LHCN-M2 (cell line): Measurements from ENCODE around the gene ACLY. TPM values are rescaled to one million over a fixed set of nuclear protein-coding genes. Genes with fewer than 3 reads are reported as not detected.
"Not testable (repeated sequence)": the region's sequence is repeated elsewhere in the genome, so short reads cannot be mapped to it uniquely, and the experiment has no call there.

Experiments used
- DNase-seq: peaks from one replicate; pipeline ENCODE4 v3.0.0-alpha.2; 2012; ENCODE audit warnings: low read depth
- total RNA-seq: library from RNA; depleted of rRNA; stranded (reverse); fragments of >200 nt; gene quantifications from 2 replicates; pipeline ENCODE4 v1.2.3, GENCODE V29; 2014

ACLY gene
- total RNA-seq, 1 experiment from 2014 or later, result 184 TPM

DNA sequence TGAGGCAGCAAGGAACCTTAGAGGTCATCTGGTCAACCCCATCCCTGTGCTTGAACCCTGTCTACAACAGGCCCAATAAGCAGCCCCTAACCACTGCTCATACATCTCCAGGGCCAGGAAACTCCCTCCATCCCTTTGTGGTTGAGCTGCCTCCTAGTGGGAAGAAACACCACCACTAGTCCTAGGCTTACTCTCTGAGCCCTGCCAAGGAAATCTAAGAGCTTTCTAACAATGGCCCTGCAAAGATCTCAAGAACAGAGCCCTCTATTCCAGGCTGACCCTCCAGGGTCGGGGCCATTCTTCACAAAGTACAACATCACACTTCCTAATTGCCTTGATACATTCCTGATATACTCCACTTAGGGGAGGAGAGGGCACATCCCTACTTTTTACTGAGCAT lies 5.8 kb downstream of the ACLY start:
- no peak for DNase-seq

DNA sequence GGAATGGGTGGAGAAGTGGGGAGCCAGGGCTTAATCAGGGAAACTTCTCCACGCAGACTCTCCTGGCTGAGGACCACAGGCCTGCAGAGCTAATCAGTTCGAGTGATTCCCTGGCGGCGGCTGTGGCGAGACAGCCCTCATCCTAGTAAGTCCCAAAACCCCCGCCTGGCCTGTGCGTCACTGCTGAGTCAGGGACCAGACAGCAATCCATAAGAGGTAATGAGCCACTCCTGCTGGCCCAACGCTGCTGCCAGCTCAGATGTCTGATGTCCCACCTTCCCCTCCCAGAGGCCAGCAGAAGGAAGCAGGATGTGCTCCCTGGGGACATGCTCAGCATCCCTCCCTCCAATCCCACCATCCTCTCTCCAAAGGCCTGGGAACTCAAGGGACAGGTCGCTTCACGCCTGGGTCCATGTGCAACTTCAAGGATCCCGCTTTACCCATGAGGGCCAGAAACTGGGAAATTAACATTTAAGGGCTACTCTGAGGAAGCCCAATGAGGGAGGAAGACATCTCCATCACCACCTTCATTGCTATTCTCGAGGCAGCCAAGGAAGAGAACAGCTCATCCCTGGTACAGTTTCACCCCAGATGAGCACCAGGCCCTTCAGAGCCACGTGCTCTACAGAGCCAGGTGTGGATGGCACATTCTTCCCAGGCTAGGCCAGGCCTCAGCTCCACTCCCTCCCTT lies 7.9 kb downstream of the ACLY start:
- peak; percentile 96 for DNase-seq

GRCh38 chr17:41909088-41909487 lies 9.7 kb downstream of the ACLY start:
- DNase-seq, result no peak

- DNase-seq, result peak; percentile 28
These were observed 10.9 kb downstream of the ACLY start for GRCh38 chr17:41907633-41908539.

DNA sequence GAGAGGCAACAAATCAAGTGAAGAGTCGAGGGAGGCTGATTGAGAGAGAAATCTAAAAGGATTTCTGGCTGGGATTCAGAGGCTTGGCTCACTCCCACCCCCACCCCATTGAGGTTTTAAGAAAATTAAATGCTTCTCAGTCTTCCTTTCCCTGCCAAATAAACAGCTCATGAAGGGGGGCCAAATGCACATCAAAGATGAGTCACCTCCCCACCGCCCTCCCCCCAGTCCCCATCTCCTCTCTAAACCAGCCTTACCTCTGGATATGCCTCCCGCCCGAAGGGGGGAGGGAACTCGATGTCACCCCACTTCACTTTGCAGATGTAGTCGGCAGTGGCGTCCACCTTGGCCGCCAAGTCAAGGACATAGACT lies 11.6 kb downstream of the ACLY start:
- DNase-seq, result peak; percentile 46

DNA sequence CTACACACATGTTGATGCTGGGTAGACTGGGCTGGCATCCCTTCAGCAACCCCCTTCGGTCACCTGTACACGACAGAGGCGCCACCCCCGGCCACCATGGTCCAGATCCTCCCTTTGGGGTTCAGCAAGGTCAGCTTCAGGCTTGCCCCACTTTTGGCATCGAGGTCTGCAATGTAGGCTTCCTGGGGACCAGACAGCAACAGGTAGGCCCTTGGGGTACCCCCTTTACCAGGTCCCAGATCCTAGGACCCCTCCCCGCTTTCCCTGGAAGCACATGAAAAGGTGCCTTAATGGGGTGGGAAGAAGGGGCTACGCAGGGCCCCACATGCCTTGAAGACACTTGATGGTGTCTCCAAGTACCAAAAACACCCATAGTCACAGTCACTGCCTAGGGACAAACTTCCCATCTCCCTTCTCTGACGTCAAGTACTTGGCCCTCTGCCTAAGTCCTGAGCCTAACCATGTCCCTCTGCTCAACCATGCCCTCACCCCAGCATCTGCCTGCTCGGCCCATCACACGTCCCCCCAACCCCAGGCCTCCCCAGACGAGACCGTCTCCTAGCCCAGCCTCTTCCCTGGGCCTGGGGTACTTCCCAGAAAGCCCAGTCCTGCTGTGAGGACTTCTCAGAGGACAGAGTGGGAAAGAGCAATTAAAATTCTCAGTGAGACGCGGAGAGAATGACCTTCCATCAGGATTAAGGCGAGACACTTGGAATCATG lies 12.1 kb downstream of the ACLY start:
- DNase-seq, result no peak

DNA sequence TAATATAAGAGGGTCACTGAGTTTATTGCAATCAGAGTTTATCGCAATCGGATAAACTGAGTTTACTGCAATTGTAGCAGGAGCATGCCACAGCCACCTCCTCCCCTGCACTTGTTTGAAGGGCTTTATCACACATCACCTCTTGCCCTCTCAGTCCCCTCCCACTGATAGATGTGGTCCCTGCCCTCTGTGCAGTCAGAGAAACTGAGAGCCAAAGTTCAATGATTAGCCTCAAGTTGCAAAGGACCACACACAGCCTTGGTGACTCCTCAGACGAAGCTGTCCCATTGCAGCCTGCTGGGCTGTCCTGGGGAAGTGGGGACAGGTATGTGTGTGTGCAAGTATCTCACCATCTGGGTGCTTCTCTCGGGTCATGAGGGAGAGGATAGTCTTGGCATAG lies 13.6 kb downstream of the ACLY start:
- no peak for DNase-seq

DNA sequence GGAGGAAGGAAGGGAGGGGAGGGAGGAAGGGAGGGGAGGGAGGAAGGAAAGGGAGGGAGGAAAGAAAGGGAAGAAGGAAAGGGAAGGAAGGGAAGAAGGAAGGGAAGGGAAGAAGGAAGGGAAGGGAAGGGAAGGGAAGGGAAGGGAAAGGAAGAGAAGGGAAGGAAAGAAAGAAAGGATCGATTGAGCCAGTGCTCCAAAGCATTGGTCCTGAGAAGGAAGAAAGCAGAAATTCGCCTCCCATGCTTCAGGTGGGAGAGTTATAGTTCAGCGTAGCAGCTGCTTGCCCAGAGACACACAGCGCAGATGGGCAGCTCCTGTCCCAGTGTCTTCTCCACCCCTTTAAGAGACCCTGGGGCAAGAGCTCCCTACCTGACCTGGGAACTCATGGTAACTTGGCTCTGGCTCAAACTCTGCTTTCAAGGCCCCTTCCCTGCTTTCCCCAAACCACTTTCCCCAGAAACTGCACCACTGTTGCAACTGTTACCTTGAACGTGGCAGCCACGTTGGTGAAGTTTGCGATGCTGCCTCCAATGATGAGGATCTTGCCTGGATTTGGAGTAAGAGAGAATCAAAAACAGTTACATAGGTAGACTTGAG lies 14.4 kb downstream of the ACLY start:
- no peak for DNase-seq

DNA sequence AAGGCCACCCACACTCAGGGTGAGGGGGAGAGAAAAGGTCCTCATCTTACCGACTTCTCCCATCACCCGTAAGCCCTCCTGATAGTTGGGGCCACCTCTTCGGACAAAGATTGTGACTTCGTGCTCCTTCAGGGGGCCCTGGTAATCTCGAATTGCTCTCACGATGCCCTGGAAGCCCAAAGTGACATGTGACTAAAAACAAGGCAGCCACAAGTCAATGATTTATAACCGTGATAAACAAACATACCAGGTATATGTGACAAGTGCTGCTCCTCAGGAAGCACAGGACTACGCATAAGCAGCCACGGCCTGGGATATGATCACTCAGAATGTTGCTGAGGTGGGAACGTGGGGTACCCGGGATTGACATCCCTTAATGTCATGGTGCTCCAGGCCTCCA lies 17.1 kb downstream of the ACLY start:
- DNase-seq, result no peak

DNA sequence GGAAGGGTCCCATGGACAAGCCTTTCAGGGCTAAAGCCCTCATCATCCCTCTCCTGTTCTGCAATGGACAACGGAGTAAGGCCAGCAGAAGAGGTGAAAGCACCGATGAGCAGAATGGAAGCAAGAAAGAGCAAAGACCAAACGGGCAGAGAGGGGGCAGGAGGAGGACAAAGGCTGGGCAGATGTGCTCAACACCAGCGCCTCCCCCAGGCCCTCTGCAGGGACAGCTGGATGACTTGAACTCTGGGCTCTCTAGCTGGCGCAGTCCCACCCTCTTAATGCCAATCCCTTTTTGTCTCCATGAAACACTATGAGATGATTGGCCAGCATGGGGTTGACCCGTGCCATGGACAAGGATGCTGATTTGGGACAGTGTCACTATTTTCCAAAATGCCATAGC lies 22.0 kb downstream of the ACLY start:
- DNase-seq, result no peak

- no peak for DNase-seq
These were observed 23.1 kb downstream of the ACLY start for GRCh38 chr17:41895617-41896016.

- peak; percentile 43 for DNase-seq
These were observed 23.9 kb downstream of the ACLY start for GRCh38 chr17:41894791-41895331.

- DNase-seq, result no peak
These were observed 25.4 kb downstream of the ACLY start for GRCh38 chr17:41893384-41893783.

- DNase-seq, result no peak
These were observed 26.8 kb downstream of the ACLY start for GRCh38 chr17:41892021-41892376.

- DNase-seq, result no peak
These were observed 27.4 kb downstream of the ACLY start for GRCh38 chr17:41891135-41892020.

DNA sequence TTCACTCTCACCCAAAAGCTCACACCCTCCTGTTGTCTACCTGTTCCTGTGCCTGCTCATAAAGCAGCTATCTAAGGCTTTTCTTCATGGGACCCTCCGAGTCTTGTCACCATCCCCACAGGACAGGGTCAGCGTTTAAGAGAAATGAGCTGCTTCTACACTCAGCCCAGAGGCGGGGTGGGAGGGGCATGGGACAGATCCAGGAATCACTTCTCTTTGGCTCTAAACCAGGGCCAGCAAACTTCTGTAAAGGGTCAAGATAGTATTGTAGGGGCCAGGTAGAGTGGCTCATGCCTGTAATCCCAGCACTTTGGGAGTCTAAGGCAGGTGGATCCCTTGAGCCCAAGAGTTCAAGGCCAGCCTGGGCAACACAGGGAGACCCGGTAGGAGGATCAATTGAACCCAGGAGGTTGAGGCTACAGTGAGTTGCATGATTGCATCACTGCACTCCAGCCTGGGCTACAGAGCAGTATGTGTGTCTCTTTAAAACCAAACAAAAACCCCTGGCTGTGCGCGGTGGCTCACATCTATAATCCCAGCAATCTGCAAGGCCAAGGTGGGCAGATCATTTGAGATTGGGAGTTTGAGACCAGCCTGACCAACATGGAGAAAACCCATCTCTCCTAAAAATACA lies 30.3 kb downstream of the ACLY start:
- DNase-seq, result no peak

- no peak for DNase-seq
These were observed 33.0 kb downstream of the ACLY start for GRCh38 chr17:41885733-41886132.

- no peak for DNase-seq
These were observed 36.0 kb downstream of the ACLY start for GRCh38 chr17:41882756-41883155.

DNA sequence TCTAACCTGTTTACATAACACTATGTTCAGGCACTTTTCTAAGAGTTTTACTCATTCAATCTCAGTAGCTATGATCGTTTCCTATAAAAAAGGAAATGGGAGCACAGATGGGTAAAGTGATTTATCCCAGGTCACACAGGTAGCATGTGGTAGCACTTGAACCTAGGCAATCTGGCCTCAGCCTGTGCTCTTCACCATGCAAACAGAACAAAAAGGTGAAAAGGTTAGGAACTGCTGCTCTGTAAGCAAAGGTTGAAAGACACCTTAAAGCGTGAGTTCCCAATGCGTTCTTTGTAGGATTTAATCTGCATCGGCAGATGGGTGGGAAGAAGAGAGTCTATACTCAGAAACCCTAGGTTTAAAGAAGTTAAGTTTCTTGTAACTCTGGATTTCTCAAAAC lies 38.6 kb downstream of the ACLY start:
- no peak for DNase-seq

DNA sequence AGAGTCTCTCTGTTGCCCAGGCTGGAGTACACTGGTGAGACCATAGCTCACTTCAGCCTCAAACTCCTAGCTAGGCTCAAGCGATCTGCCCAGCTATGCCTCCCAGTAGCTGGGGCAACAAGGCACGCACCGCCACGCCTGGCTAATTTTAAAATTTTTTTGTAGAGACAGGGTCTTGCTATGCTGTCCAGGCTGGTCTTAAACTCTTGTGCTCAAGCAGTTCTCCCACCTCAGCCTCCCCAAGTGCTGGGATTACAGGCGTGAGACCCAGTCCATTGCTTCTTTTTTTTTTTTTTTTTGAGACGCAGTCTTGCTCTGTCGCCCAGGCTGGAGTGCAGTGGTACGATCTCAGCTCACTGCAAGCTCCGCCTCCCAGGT lies 44.5 kb downstream of the ACLY start:
- DNase-seq, result not testable (repeated sequence)
